ELF-1 (cell line): ENCODE measurements around the gene INPP1.
"Not testable (repeated sequence)": the region's sequence is repeated elsewhere in the genome, so short reads cannot be mapped to it uniquely, and the experiment has no call there.

Source experiments
- DNase-seq: peaks from one replicate; pipeline ENCODE4 v3.0.0-alpha.2; 2016; ENCODE audit warnings: low read depth, low spot score

The INPP1 gene

DNA sequence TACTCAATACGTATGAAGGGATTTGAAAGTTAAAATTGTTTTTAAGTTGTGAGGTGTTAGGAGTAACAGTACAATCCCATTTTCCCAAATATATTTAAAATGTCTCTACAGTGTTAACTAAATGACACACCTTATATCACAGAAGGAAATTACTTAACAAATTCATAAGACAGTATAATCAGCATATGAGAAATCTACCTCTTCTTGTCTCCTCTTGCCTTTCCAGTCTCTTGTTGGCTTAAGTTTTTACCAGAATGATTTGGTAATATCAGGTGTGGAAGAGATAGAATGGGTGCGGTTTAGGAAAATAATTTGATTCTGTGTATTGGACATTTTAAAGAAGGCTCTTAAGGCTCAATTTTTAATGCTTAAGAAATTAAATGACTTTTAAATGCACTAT lies 9.5 kb upstream of the INPP1 start:
- no peak for DNase-seq

DNA sequence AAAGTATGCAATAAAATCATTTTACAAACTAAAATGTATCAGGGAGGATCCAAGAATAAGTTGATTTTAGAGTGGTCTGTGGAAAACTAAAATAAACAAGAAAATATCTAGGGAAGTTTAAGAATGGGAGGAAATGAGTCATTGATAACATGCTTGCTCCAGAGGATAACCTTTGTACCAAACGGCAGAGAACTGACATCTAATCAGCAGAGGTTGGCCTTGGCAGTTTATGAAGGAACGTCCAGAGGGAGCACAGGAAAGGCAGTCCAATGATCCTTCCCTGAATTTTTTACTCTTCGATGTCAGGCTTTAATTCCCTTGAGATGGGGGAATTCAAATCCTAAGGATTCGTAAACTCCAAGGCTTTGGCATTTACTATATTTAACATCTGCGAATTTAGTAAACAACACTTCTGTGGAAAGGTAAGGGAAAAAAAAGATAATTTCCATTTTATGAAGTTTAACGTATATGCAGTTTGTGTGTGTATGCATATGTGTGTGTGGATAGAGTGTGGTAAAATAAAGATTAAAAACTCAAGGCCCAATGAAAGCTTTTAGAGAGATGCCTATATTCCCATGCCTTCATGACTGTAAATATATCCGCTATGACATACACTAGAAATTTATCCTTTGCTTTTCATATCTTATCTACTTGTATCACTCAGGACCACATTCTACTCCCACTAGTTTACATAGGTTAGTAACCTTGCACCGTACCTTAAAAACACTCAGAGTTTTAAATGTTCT lies 8.7 kb upstream of the INPP1 start:
- no peak for DNase-seq

DNA sequence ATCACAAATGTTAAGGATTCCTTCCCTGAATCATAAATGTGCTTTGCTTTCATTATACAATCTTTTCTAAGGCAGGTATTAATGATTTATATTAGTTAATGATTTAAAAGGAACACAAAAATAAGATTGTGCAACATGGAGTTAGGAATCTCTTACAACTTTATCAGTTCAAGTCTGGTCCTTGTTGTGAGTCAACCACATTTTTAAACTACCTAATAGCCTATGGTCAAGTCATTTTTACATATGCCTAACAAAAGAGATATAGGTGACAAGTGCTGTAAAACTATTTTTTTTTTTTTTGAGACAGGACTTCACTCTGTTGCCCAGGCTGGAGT lies 8.2 kb upstream of the INPP1 start:
- DNase-seq: no peak

DNA sequence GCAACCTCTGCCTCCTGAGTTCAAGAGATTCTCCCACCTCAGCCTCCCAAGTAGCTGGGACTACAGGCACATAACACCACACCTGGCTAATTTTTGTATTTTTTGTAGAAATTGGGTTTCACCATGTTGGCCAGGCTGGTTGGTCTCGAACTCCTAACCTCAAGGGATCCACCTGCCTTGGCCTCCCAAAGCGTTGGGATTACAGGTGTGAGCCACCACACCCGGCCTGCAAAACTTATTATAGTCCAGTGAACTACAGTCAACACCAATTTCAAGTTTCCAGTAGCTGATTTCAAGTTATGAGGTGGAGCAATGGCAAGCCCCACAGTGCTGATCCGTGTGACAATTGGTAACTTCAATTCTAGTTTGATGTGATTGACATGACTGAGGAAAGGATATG lies 7.8 kb upstream of the INPP1 start:
- not testable (repeated sequence) for DNase-seq

DNA sequence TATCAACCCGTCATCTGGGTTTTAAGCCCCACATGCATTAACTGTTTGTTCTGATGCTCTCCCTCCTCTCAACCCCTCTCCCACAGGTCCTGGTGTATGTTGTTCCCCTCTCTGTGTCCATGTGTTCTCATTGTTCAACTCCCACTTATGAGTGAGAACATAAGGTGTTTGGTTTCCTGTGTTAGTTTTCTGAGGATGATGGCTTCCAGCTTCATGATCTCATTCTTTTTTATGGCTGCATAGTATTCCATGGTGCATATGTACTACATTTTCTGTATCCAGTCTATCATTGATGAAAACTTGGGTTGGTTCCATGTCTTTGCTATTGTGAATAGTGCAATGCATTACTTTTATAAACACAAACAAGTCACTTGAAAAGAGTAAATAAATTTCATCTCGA lies 7.0 kb upstream of the INPP1 start:
- no peak for DNase-seq

DNA sequence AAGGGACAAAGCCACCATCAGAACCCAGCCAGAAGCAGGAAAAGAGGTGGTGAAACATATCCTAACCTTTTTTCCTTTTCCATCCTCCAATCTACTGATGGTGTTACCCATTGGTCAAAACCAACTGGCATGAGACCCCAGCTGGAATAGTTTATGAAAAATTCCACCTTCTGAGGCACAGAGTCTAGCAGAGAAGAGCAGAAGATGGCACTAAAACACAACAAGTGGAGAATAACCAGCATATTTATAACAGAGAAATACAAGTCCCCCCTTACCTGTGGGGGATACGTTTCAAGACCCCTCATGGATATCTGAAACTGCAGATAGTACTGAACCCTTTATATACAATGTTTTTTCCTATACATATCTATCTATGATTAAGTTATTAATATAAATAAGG lies 4.9 kb upstream of the INPP1 start:
- no peak for DNase-seq

DNA sequence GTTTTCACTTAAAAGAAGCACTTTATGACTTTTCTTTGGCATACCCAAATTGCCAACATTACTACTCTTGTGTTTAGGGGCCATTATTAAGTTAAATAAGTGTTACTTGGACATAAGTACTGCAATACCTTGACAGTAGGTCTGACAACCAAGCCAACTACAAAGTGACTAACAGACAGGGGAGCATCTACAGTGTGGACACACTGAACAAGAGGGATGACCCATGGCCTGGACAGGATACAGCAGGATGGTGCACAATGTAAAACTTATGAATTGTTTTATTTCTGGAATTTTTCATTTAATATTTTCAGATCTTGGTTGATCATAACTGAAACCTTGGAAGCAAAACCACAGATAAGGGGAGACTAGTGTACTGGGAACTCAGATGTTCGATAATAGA lies 4.0 kb upstream of the INPP1 start:
- no peak for DNase-seq

DNA sequence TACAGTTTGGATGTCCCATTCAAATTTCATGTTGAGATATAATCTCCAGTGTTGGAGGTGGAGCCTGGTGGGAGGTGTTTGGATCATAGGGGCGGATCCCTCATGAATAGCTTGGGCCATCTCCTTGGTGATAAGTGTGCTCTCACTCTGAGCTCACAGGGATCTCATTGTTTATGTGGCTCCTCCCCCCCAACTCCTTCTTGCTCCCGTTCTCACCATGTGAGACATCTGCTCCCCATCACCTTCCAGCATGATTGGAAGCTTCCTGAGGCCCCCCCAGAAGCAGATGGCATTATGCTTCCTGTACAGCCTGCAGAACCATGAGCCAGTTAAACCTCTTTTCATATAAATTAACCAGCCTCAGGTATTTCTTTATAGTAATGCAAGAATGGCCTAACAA lies 3.0 kb upstream of the INPP1 start:
- DNase-seq: peak; percentile 56

DNA sequence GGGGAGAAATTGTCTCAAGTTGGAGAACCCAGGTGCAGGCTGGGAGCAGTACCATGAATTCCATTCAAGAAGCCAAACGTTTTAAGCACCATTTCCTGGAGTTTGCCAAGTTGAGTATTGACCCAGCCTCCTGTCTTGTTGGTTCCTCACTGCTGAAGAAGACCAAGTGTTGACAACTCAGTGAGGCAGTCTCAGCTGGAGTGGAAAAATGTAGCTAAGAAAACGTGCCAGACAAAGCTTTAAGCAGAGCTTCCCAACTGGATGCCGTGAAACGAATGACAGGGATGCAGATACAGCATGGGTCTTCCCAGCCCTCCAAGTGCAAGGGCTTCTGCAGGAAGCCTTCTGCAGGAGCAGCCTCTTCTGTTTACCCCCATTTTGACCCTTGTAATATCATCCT lies 778 bp upstream of the INPP1 start:
- DNase-seq: no peak

DNA sequence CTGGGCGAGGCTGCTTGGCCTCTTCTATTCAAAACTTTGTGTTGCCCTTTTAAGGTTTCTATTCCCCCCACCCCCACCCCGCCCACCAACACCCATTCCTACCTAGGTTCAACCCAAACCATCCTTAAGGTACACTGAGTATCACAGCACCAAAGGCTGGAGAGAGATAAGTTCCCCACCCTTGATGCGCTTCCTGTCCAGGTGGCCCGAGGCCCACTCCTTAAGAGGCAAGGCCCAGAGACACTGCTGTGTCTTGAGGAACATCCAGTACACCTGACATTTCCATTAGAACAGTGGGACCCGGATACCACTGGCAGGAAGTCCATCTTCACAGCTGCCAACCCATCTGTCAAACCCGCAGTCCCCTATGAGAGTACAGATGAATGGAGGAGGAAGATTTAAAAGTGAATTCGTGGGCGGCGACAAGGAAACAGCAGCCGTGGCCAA lies 277 bp upstream of the INPP1 start:
- peak; percentile 17 for DNase-seq

DNA sequence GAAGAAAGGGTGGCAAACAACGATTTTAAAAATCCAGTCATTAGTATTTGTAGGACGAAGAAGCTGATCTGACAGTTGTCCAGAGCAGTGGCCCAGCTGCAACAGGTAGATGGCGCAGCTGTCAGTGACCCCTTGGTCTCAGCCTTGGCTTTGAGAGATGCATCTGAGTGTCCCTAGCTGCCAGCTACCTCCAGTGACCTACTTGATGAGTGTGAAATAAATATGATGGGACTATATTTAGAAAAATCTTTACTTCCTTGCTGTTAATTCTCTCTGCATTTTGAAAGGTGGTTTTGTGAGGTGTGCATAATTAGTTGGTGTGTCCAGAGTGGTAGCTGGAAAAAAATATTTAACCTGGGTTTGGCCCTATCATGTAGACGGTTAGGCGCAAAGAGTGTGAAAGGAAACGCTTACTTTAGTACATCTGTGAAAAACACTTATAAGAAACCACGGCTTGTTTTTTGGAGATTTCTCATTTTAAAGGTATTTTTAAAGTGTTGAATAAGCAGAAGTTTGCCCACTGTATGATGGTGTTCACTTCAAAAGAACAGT lies 963 bp downstream of the INPP1 start:
- DNase-seq: no peak

DNA sequence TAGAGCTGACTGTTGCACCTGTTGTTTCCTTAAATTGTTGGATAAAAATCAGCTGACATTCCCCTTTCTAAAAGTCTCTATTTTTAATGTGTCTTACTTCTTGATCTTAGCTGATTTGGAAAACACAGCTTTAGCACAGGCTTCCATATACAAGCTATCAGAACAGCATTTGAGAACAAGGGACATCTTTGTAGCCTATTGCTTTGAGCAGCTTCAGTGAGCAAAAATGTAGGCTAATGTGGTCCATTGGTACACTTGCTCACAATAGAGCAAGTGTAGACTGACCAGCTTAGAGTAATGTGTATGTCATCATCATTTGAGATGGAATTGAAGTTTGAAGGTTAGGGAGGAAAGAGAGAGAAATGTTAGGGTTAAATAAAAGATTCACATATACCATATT lies 7.0 kb downstream of the INPP1 start:
- DNase-seq: no peak

DNA sequence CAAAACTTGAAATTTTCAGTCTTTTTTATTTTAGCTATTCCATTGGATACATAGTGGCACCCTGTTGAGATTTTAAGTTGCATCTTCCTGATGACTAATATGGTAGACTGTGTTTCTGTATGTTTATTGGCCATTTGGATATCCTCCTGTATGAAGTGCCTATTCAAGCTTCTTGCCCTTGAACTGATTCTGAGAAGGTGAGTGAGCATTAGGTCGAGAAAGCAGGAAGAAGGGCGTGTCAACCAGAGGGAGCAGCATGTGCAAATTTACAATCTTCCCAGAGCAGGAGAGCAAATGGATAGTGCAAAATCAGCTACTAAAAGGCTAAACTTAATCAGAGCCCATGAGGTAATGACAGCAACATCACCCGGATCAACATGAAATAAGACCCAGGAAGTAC lies 8.6 kb downstream of the INPP1 start:
- no peak for DNase-seq

DNA sequence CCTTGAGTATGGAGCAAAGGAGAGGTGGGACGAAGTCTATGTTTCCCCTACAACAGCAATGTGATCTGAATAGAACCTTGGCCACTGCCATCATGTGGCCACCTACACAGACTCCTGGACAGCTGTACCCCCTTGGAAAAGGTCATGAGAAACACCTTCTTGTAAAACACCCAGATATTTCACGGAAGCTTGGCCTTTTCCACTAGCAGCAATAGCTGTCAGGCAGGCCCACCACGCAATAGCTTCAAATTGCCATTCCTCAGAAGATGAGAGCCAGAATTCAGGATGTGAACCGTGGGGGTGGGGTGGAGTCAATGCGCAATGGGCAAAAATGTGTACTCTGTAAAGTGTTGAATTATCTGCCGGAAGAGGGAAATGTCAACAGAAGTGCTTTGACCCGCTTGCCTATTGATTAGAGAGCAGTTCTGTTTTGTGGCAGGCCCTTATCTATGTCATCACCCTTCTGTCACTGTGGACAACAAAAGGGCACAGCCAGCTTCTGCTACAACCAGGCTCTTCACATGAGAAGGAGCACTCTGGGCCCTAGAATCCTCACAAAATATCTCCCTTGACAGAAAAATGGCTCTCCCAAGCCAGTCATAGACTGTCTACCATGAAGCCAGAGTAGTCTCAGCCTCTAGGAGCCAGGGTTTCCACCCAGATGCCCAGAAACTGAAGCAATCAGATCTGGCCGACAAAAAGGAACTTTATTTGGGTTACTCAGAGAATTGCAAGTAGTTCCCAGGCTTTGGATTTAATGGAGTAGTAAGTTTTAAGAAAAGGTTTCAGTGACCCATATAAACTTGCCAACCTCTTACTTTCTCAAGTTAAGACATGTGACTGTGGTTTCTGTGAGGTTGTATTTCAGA lies 9.5 kb downstream of the INPP1 start:
- no peak for DNase-seq

DNA sequence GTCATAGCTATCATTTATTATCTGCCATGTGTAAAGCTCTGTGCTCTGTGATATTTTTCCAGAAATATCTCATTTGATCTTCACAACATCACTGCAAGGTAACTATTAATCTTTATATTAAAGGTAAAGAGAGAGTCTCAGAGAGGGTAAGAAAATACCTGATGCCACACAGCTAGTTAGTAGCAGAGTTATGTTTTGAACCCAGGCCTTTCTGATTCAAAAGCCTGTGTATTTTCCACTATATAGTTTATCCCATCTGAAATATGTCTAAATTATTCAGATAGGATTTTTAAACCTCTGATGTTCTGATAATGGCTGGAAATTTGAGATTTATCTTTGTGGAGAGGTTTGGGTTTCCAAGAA lies 10.1 kb downstream of the INPP1 start:
- no peak for DNase-seq

DNA sequence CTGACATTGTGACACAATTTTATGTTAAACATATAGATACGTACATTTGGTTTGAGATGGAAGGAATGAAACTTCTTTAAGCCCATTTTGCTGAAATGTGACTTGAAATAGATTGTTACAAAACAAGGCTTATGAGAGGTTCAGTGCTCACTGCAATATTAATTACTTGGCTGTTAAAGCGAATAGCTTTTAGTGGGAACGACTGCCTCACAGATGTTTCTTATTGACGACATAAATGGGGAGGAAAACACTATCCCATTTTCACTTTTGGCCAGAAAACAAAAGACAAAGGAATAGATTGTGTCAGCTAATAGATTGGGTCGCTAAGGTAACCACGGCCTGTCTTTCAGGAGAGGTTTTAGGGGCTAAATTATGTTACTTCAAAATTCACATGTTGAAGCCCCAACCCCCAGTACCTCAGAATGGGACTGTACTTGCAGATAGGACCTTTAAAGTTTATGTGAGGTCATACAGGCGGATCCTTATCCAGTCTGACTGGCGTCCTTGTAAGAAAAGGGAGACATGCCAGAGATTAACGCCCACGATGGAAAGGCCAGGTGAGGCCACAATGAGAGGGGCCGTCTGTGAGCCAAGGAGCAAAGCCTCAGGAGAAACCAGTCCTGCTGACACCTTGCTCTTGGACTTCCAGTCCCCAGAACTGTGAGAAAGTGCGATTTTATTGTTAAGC lies 10.8 kb downstream of the INPP1 start:
- DNase-seq: no peak

DNA sequence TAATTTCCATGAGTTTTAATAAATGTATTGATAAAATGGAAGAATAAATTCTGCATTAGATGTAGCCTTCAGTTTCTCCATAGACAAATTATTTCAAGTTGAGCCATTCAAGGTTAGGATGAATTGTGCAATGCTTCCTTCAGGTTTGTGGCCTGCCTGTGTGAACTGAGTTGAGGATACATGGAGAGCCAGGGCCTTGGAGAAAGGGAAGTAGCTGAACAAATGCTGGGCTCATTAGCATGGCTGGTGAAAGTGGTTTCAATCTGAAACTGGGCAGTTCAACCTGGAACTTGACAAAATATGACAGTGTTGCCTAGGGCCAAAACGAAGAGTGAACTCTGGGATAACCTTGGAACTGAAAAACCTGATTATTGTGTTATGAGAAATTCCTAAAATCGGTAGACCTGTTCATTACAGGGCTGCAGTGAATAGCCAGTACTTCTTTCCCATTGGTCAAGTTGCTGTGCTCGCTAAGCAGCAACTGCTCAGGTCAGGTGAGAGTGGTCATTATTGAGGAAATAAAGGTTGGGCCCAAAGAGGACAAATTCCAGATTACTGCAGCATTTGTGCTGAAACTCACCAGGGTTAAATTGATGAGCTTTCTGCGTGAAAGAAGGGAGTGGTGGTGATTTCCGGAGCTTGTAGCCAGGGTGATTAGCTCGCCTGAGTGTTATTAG lies 12.7 kb downstream of the INPP1 start:
- DNase-seq: no peak

DNA sequence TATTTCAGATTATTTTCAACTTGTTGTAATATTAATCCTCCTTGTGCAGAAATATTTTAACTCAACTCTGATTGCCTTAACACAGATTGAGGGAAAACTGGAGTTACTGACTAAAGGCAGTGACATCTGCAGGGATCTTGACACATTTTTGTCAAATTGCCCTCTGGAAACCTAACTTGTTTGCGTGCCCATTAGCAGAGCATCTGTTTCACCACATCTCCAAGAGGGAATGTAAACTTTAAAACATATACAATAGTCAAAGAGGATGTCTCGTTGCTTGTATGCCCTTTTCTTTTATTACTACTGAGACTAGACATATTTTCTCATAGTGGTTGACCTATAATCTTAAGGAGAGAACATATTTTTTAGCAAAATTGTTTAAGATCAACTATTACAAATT lies 14.2 kb downstream of the INPP1 start:
- no peak for DNase-seq

DNA sequence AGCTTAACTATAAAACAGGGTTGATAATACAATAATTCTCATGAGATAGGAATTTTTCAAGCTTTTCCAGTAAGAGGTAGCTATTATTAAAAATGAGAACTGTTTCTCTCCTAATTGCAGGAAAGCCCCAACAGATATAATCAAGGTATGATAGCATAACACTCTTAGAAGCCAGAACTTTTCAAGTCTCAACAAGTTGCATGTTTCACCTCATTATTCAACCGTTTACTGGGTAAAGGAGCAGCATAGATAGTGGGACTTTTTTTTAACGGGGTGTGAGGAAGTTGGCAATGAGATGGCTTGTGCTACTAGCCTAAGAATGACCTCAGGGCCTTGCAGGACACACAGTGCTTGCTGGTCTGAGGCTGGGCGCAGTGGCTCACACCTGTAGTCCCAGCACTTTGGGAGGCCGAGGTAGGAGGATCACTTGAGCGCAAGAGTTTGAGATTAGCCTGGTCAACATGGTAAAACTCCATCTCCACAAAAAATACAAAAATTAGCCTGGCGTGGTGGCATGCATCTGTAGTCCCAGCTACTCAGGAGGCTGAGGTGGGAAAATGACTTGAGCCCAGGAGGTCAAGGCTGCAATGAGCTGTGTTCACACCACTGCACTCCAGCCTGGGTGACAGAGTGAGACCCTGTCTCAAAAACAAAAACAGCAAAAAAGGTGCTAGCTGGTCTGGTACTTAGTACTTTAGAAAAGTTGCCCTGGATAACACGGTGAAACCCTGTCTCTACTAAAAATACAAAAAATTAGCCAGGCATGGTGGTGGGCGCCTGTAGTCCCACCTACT lies 15.5 kb downstream of the INPP1 start:
- not testable (repeated sequence) for DNase-seq

DNA sequence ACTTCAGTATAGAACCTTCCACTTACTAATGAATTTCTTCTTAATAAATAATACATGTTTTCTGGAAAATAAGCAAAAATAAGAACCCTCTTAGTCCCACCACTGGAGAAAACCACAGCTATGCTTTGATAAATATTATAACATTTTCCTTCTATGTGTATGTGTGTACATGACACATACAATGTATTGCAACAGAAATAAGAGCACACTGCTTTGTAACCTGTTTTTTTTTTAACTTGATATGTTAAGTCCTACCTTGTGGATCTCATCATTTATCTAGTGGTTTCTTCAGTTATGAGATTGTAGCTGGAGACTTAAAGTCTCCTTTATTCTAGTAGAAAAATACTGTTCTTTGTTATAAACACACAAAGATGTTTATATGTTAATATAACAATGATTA lies 17.2 kb downstream of the INPP1 start:
- no peak for DNase-seq

DNA sequence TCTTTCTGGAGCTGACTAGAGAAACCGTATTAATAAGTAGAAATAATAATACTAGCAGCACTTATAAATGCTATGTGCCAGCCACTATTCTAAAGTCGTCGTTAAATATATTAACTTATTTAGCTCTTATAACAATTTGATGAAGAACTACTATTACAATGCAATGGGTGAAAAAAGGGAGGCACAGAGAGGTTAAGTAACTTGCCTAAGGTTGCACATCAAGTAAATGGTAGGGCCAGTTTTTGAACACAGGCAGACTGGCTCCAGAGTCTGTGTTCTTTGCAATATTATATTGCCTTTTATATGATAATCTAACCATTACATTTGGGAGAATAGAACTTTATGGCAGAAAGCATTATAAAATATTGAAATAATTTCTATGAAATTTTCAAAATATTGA lies 17.6 kb downstream of the INPP1 start:
- no peak for DNase-seq
